ENCODE measurements around the gene ZNF662.

ZNF662 gene

DNA sequence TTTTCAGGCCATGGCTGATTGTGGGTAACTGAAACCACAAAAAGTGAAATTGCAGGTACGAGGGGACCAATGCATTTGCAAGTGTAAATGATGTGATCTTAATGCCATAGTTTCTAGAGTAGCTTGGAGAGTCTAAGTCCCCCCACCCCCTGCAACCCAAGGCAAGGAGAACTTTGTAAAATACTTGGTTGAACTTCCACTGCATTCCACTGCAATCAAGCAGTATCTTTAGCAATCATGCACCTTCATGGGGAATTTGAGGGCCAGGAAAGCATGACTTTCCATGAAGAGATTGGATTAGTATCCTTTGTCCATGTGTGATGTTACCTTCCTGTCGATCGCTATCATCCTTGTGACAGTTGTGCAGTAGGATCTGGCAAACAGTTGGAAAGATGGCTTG, 18.9 kb upstream of the ZNF662 start:
- DNase-seq (ENCODE audit: low read depth in 2 of 2), result no peak

GRCh38 chr3:42891042-42891441, 14.9 kb upstream of the ZNF662 start:
- DNase-seq (ENCODE audit: low read depth in 2 of 2), result no peak

DNA sequence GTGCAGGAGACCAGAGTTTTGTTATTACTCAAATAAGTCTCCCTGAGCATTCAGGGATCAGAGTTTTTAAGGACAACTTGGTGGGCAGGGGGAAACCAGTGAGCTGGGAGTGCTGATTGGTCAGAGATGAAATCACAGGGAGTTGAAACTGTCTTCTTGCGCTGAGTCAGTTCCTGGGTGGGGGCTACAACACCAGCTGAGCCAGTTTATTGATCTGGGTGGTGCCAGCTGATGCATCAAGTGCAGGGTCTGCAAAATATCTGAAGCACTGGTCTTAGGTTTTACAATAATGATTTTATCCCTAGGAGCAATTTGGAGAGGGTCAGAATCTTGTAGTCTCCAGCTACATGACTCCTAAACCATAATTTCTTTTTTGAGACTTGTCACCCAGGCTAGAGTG, 13.8 kb upstream of the ZNF662 start:
- DNase-seq (ENCODE audit: low read depth in 2 of 2), result no peak

GRCh38 chr3:42892807-42893206, 13.1 kb upstream of the ZNF662 start:
- no peak for DNase-seq (ENCODE audit: low read depth in 2 of 2)

DNA sequence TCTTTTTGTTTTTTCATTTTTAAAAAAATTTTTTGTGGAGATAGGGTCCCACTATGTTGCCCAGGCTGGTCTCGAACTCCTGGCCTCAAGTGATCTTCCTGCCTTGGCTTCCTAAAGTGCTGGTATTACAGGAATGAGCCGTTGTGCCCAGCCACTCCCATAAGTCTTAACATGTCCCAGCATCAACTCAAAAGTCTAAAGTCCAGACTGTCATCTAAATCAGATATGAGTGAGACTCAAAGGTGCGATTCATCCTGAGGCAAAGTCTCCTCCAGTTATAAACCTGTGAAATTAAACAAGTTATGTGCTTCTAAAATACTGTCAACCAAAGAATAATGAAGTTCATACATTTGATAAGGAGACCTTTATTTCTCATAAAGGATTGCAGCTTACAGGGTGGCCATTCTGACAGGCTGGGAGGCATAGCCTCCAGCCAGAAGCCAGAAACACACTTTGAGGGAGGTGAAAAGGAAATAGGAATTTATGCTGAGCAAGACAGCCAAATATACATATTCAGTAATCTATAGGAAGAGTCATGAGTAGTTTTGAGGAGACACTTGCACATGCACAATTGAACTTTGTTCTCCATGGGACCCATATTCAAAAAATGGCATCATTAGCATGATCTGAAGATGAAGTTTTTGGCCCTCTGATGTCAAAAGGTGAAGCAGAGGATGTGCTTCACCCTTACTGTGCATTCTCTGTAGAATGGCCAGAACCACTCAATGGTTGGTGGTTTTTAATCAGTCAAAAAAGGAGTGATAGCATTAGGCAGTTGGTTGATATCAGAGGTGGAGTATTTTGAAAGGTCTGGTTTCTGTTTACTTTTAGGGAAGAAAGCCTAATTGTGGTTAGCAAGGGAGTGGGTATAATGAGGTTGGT, 11.0 kb upstream of the ZNF662 start:
- no peak for DNase-seq (ENCODE audit: low read depth in 2 of 2)

GRCh38 chr3:42895580-42895868, 10.4 kb upstream of the ZNF662 start:
- no peak for DNase-seq (ENCODE audit: low read depth in 2 of 2)

GRCh38 chr3:42898896-42899675, 6.9 kb upstream of the ZNF662 start:
- no peak for DNase-seq (ENCODE audit: low read depth in 2 of 2)

- DNase-seq (ENCODE audit: low read depth in 2 of 2), result no peak
These were observed 5.5 kb upstream of the ZNF662 start for GRCh38 chr3:42900226-42901072.

DNA sequence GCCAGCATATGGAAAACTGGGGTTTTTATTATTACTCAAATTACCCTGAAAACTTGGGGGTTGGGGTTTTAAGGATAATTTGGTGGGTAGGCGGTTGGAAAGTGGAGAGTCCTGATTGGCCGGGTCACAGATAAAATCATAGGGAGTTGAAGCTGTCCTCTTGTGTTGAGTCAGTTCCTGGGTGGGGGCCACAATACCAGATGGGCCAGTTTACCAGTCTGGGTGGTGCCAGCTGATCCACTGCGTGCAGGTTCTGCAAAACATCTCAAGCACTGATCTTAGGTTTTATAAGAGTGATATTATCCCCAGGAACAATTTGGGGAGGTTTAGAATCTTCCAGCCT, 4.9 kb upstream of the ZNF662 start:
- no peak for DNase-seq (ENCODE audit: low read depth in 2 of 2)

DNA sequence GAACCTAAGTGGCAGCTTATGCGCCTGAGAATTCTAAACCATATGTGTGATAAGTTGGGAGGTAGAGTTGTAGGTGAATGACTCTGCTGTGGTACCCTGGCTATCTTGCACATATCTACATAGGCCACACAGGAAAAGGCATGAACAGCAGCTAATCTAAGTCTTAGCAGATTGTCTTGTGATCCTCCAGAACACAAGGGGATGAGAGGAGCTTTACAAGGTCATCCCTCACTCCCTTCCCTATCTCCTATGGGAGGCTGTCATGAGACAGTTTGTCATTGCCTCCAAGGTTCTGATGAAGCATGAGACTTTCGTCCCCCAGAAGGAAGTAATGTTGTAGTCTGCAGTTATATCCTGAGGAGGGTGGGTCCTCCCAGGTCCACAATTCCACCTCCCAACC, 3.7 kb upstream of the ZNF662 start:
- no peak for DNase-seq (ENCODE audit: low read depth in 2 of 2)

GRCh38 chr3:42904076-42904475, 1.9 kb upstream of the ZNF662 start:
- no peak for DNase-seq (ENCODE audit: low read depth in 2 of 2)

- DNase-seq (ENCODE audit: low read depth in 2 of 2), result no peak
These were observed 237 bp upstream of the ZNF662 start for GRCh38 chr3:42905740-42906069.

DNA sequence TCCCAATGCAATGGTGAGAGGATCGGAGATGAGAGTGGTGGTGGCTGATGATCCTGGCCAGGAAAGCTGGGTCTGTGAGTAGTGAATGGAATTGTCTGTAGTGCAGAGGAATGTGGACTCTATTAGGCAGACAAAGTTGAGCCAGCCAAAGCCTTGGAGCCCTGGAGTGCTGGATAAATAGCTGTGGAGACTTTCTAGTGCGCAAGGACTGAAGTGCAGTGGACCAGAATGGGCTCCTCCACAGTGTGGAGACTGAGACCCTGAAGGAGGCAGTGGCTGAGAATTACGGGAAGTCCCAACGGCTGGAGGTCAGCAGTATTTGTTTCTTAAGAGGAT, 874 bp downstream of the ZNF662 start:
- DNase-seq (ENCODE audit: low read depth in 2 of 2), result no peak

GRCh38 chr3:42908675-42909074, 2.7 kb downstream of the ZNF662 start:
- DNase-seq (ENCODE audit: low read depth in 2 of 2), result no peak

DNA sequence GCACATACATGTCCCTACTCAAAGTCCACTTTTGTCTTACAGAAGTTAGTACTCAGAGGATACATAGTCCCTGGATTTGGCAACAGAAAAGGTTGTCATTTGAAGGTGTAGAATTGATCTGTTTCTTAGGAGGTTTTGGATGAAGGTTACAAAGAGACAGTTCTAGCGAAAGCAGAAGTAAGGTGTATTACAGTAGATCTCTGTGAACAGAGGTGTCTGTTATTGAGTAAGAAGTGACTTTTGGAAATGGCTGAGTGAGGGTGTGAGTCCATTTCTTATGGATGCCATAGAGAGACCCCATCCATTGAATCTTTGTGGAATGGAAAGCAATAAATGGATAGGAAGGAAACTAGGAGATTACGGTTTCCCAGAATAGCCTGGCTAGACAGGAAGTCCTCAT, 5.6 kb downstream of the ZNF662 start:
- no peak for DNase-seq (ENCODE audit: low read depth in 2 of 2)

- no peak for DNase-seq (ENCODE audit: low read depth in 2 of 2)
These were observed 9.0 kb downstream of the ZNF662 start for GRCh38 chr3:42914771-42915515.

DNA sequence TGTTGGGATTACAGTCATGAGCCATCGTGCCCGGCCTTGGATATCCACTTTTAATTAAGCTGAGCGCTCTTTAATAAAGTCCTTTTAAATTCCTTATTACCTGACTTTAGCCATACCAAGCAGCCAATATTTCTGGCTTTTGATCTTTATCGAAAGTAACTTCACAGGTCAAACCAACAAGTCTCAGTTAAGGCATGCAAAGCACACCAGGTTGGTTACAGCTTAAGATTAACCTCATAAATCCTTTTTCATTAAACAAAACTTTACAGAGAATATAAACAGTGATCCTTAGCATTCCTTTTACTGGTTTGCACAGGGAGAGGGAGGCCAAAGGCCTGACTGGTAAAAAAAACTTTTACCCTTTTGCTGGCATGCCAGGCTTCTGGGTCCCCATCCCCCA, 17.7 kb downstream of the ZNF662 start:
- DNase-seq (ENCODE audit: low read depth in 2 of 2), result no peak

DNA sequence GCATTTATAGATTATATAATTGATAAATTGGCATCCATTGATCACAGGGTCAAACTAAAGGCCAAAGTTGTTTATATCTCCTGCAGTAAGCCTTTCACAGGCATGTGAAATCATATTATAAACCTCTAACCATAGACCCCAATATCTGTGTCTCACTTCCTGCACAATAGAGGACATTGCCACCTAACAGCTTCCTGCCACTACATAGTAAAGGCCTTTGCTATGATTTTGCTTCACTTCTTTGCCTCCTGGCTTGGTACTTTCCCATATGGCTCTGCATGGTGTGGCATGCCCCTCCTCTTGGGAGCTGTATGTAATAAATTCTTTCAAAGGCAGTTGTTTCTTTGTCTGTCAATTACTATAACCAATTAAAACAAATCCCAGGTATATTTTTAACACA, 20.4 kb downstream of the ZNF662 start:
- no peak for DNase-seq (ENCODE audit: low read depth in 2 of 2)

GRCh38 chr3:42934111-42934510, 28.2 kb downstream of the ZNF662 start:
- no peak for DNase-seq (ENCODE audit: low read depth in 2 of 2)

DNA sequence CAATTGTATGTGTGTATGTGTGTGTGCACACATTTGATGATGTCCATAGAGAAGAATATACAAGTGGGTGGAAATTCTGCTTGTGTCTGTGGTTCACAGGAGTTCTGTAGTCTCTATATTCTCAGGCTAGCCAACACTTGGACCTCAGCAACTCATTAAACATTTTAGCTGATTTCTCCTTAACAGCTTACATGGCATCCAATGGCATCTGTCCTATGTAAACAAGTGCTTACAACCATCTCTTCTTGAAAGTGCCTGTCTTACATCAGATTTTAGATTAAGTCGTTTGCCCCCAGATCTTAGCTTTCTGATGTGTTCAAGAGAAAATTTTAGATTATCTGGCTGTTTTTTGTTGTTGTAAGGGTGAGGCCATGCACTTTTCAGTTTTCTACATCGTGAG, 29.0 kb downstream of the ZNF662 start:
- no peak for DNase-seq (ENCODE audit: low read depth in 2 of 2)

DNA sequence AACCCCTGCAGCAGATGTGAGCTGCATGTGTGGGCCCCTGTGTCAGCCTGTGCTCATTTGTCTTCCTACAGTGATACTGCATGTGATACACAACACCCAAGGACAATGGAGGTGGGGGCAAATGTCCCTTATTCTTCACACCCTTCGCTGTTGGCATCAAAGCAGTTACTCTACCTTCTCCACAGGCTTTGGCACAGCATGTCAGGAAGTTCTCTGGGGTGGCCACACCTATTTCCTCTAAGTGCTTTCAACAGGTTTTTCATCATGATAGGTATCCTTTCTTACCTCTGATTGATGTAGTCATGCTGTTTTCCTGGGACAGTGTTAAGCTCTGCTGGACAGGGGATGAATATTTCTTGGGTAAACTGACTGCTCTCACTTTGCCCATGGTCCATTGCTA, 29.5 kb downstream of the ZNF662 start:
- no peak for DNase-seq (ENCODE audit: low read depth in 2 of 2)

All from stimulated activated CD8-positive, alpha-beta memory T cell treated with anti-CD3 and anti-CD28 coated beads, Interleukin-15, amount 100 ng/mL, for 48 hours (primary cell).